Effector memory CD8-positive, alpha-beta T cell (primary cell): ENCODE results near the gene FGD5.

Experiments
- ATAC-seq: fragments of 150-1000 bp; cut with Tn5 transposase; replicated peaks from 2 replicates; pipeline ENCODE4 v1.10.0; 2021; ENCODE audit warnings: mild to moderate bottlenecking, moderate library complexity
- DNase-seq, 3 experiments: peaks; one replicate each; pipeline ENCODE4 v3.0.0; 2021
- H3K27ac Mint-ChIP-seq, 2 donors: one replicate each; pipeline ENCODE4 v1.8.0; 2022; ENCODE audit warnings: mild to moderate bottlenecking in 2 of 2, mixed read lengths in 2 of 2, moderate library complexity in 2 of 2
- H3K27me3 Mint-ChIP-seq, 2 donors: one replicate each; pipeline ENCODE4 v1.8.0; 2022; ENCODE audit warnings: mixed read lengths in 2 of 2
- H3K36me3 Mint-ChIP-seq: one replicate; pipeline ENCODE4 v1.8.0; 2022; ENCODE audit warnings: mild to moderate bottlenecking, moderate library complexity, mixed read lengths; ENCODE audit not compliant: insufficient read depth
- H3K4me1 Mint-ChIP-seq, 2 donors: one replicate each; pipeline ENCODE4 v1.8.0; 2022; ENCODE audit warnings: low read depth in 2 of 2, mixed read lengths in 2 of 2
- H3K4me3 Mint-ChIP-seq, 2 donors: one replicate each; pipeline ENCODE4 v1.8.0; 2022; ENCODE audit warnings: mild to moderate bottlenecking in 2 of 2, mixed read lengths in 2 of 2, moderate library complexity in 2 of 2
- H3K9me3 Mint-ChIP-seq, 2 donors: one replicate each; pipeline ENCODE4 v1.8.0; 2022; ENCODE audit warnings: mixed read lengths in 2 of 2
- total RNA-seq, 9 experiments: gene quantifications; one replicate each; lab custom pipeline; 2026; lab: John Stamatoyannopoulos, UW

FGD5 gene
- 0 to 0.21 (median 0) reads per million in 9 experiments for total RNA-seq

GRCh38 chr3:14818804-14819500 lies at the start of gene FGD5:
Gene FGD5, plus strand, starts transcription at chr3:14818962. Its CDS starts 110 bp downstream, at chr3:14819072.
- DNase-seq (no peak), ATAC-seq (no peak)
- Mint-ChIP-seq H3K27ac (no peak within 1 kb of the TSS), H3K4me3 (no peak within 1 kb of the TSS), H3K36me3 (peaks cover 3% of the 10 kb centered on the region), H3K4me1 (no peaks in the 10 kb centered on the region), H3K9me3 (no peaks in the 10 kb centered on the region), H3K27me3 (peaks cover 34 to 84% of the 10 kb centered on the region in 2 donors)

GRCh38 chr3:14769544-14770325 lies 49.0 kb upstream of the FGD5 start:
- DNase-seq (no peak), ATAC-seq (no peak)
- no peaks in the 10 kb centered on the region for H3K4me1 Mint-ChIP-seq
- no peaks in the 10 kb centered on the region for H3K9me3 Mint-ChIP-seq
- no peak overlapping the region for H3K27ac Mint-ChIP-seq
- H3K4me3 Mint-ChIP-seq, result no peak overlapping the region
- H3K27me3 Mint-ChIP-seq, result peaks cover 30 to 83% of the 10 kb centered on the region in 2 donors
- no peaks in the 10 kb centered on the region for H3K36me3 Mint-ChIP-seq

- no peaks in the 10 kb centered on the region for H3K4me1 Mint-ChIP-seq
- DNase-seq, result no peak
- H3K4me3 Mint-ChIP-seq, result no peak overlapping the region
- H3K27me3 Mint-ChIP-seq, result peaks cover 31 to 83% of the 10 kb centered on the region in 2 donors
- no peak for ATAC-seq
- no peak overlapping the region for H3K27ac Mint-ChIP-seq
- no peaks in the 10 kb centered on the region for H3K9me3 Mint-ChIP-seq
- no peaks in the 10 kb centered on the region for H3K36me3 Mint-ChIP-seq
These were observed 48.2 kb upstream of the FGD5 start for GRCh38 chr3:14770591-14770990.

- Mint-ChIP-seq H3K27ac (no peak overlapping the region), H3K4me3 (no peak overlapping the region), H3K36me3 (no peaks in the 10 kb centered on the region), H3K4me1 (no peaks in the 10 kb centered on the region), H3K9me3 (no peaks in the 10 kb centered on the region), H3K27me3 (peaks cover 44 to 78% of the 10 kb centered on the region in 2 donors)
- no peak for ATAC-seq
- no peak for DNase-seq
These were observed 46.9 kb upstream of the FGD5 start for GRCh38 chr3:14771593-14772497.

- no peaks in the 10 kb centered on the region for H3K4me1 Mint-ChIP-seq
- peaks cover 46 to 75% of the 10 kb centered on the region in 2 donors for H3K27me3 Mint-ChIP-seq
- no peaks in the 10 kb centered on the region for H3K36me3 Mint-ChIP-seq
- H3K4me3 Mint-ChIP-seq, result no peak overlapping the region
- H3K9me3 Mint-ChIP-seq, result no peaks in the 10 kb centered on the region
- H3K27ac Mint-ChIP-seq, result no peak overlapping the region
- ATAC-seq (no peak), DNase-seq (no peak)
These were observed 46.1 kb upstream of the FGD5 start for GRCh38 chr3:14772533-14773138.

- DNase-seq (no peak), ATAC-seq (no peak)
- Mint-ChIP-seq H3K27ac (no peak overlapping the region), H3K9me3 (peaks cover 0 to 3% of the 10 kb centered on the region in 2 donors), H3K4me3 (no peak overlapping the region), H3K4me1 (no peaks in the 10 kb centered on the region), H3K27me3 (peaks cover 51 to 68% of the 10 kb centered on the region in 2 donors), H3K36me3 (no peaks in the 10 kb centered on the region)
These were observed 45.5 kb upstream of the FGD5 start for GRCh38 chr3:14773281-14773680.

- Mint-ChIP-seq H3K9me3 (peaks cover 3 to 5% of the 10 kb centered on the region in 2 donors), H3K27me3 (peaks cover 52 to 64% of the 10 kb centered on the region in 2 donors), H3K27ac (no peak overlapping the region), H3K4me1 (no peaks in the 10 kb centered on the region), H3K4me3 (no peak overlapping the region), H3K36me3 (no peaks in the 10 kb centered on the region)
- ATAC-seq (no peak), DNase-seq (no peak)
These were observed 45.1 kb upstream of the FGD5 start for GRCh38 chr3:14773691-14774128.

GRCh38 chr3:14774431-14774830 lies 44.3 kb upstream of the FGD5 start:
- peaks cover 50 to 57% of the 10 kb centered on the region in 2 donors for H3K27me3 Mint-ChIP-seq
- H3K36me3 Mint-ChIP-seq, result no peaks in the 10 kb centered on the region

GRCh38 chr3:14775011-14775410 lies 43.8 kb upstream of the FGD5 start:
- H3K36me3 Mint-ChIP-seq, result no peaks in the 10 kb centered on the region
- DNase-seq (no peak), ATAC-seq (no peak)
- H3K9me3 Mint-ChIP-seq, result peaks cover 8 to 13% of the 10 kb centered on the region in 2 donors
- H3K27me3 Mint-ChIP-seq, result peaks cover 44 to 51% of the 10 kb centered on the region in 2 donors
- H3K4me1 Mint-ChIP-seq, result no peaks in the 10 kb centered on the region
- no peak overlapping the region for H3K4me3 Mint-ChIP-seq
- no peak overlapping the region for H3K27ac Mint-ChIP-seq

More at GRCh38 chr3:14774431-14774830, 44.3 kb upstream of the FGD5 start:
- no peaks in the 10 kb centered on the region for H3K4me1 Mint-ChIP-seq
- ATAC-seq (no peak), DNase-seq (no peak)
- H3K27ac Mint-ChIP-seq, result no peak overlapping the region
- H3K9me3 Mint-ChIP-seq, result peaks cover 8 to 11% of the 10 kb centered on the region in 2 donors
- H3K4me3 Mint-ChIP-seq, result no peak overlapping the region

GRCh38 chr3:14775563-14775962 lies 43.2 kb upstream of the FGD5 start:
- Mint-ChIP-seq H3K4me3 (no peak overlapping the region), H3K36me3 (no peaks in the 10 kb centered on the region), H3K9me3 (peaks cover 8 to 13% of the 10 kb centered on the region in 2 donors), H3K4me1 (no peaks in the 10 kb centered on the region), H3K27ac (no peak overlapping the region), H3K27me3 (peaks cover 43 to 45% of the 10 kb centered on the region in 2 donors)
- ATAC-seq, result no peak
- DNase-seq, result no peak

GRCh38 chr3:14779069-14779685 lies 39.6 kb upstream of the FGD5 start:
- no peaks in the 10 kb centered on the region for H3K36me3 Mint-ChIP-seq
- H3K9me3 Mint-ChIP-seq, result peaks cover 8 to 13% of the 10 kb centered on the region in 2 donors
- H3K27me3 Mint-ChIP-seq, result peaks cover 36 to 38% of the 10 kb centered on the region in 2 donors
- DNase-seq, result no peak
- no peak for ATAC-seq
- no peaks in the 10 kb centered on the region for H3K4me1 Mint-ChIP-seq
- no peak overlapping the region for H3K4me3 Mint-ChIP-seq
- H3K27ac Mint-ChIP-seq, result no peak overlapping the region

- DNase-seq (no peak), ATAC-seq (no peak)
- Mint-ChIP-seq H3K27ac (no peak overlapping the region), H3K4me3 (no peak overlapping the region), H3K4me1 (no peaks in the 10 kb centered on the region), H3K36me3 (no peaks in the 10 kb centered on the region), H3K9me3 (peaks cover 8 to 13% of the 10 kb centered on the region in 2 donors), H3K27me3 (peaks cover 39 to 41% of the 10 kb centered on the region in 2 donors)
These were observed 37.7 kb upstream of the FGD5 start for GRCh38 chr3:14780927-14781507.
